ENCODE data around the gene SGIP1. TPM values are rescaled to one million over a fixed set of nuclear protein-coding genes. Genes with fewer than 3 reads are reported as not detected.

The SGIP1 gene
- total RNA-seq, 1 experiment from 2014 or later = 1.6 TPM

GRCh38 chr1:66671455-66671854 is 137.5 kb downstream of the SGIP1 start:
- CTCF ChIA-PET = no interaction called here
- Histone ChIP-seq H3K27ac (ENCODE audit: low read depth, low read length, poor library complexity, severe bottlenecking) (no peak overlapping the region), H3K27me3 (replicated peaks; ENCODE audit: insufficient read depth, low read depth, low read length, poor library complexity) (no peaks in the 10 kb centered on the region), H3K9me3 (ENCODE audit: low read depth, low read length, poor library complexity, severe bottlenecking) (no peaks in the 10 kb centered on the region), H3K36me3 (ENCODE audit: insufficient read depth, low read length, poor library complexity, severe bottlenecking) (no peaks in the 10 kb centered on the region), H3K4me3 (ENCODE audit: low read depth, low read length, poor library complexity, severe bottlenecking) (no peak overlapping the region), H3K4me1 (ENCODE audit: insufficient read depth, low read length, poor library complexity, severe bottlenecking) (no peaks in the 10 kb centered on the region)
- POLR2A ChIA-PET (ENCODE audit: low non-redundant PET) = no interaction called here
- intact Hi-C loops (cut with micrococcal nuclease; ENCODE audit: unreplicated experiment) = no loop called here
- BruUV-seq (replicated peaks) = no TSS peak
- no peak for DNase-seq (ENCODE audit: low spot score)
- TF ChIP-seq EZH2 (IDR thresholded peaks at IDR 0.05; ENCODE audit: borderline replicate concordance, low read depth, low read length, poor library complexity, severe bottlenecking) (no peak), CTCF (conservative IDR thresholded peaks at IDR 0.05; ENCODE audit: low read depth, low read length) (no peak)

- Histone ChIP-seq H3K9me3 (ENCODE audit: low read depth, low read length, poor library complexity, severe bottlenecking) (no peaks in the 10 kb centered on the region), H3K27me3 (replicated peaks; ENCODE audit: insufficient read depth, low read depth, low read length, poor library complexity) (no peaks in the 10 kb centered on the region), H3K36me3 (ENCODE audit: insufficient read depth, low read length, poor library complexity, severe bottlenecking) (no peaks in the 10 kb centered on the region), H3K27ac (ENCODE audit: low read depth, low read length, poor library complexity, severe bottlenecking) (no peak overlapping the region), H3K4me3 (ENCODE audit: low read depth, low read length, poor library complexity, severe bottlenecking) (no peak overlapping the region), H3K4me1 (ENCODE audit: insufficient read depth, low read length, poor library complexity, severe bottlenecking) (no peaks in the 10 kb centered on the region)
- POLR2A ChIA-PET (ENCODE audit: low non-redundant PET) = no interaction called here
- no peak for DNase-seq (ENCODE audit: low spot score)
- TF ChIP-seq EZH2 (IDR thresholded peaks at IDR 0.05; ENCODE audit: borderline replicate concordance, low read depth, low read length, poor library complexity, severe bottlenecking) (no peak), CTCF (conservative IDR thresholded peaks at IDR 0.05; ENCODE audit: low read depth, low read length) (no peak)
- no TSS peak for BruUV-seq (replicated peaks)
- intact Hi-C loops (cut with micrococcal nuclease; ENCODE audit: unreplicated experiment) = no loop called here
- CTCF ChIA-PET = no interaction called here
Observed at GRCh38 chr1:66676613-66677298, 142.8 kb downstream of the SGIP1 start.

- TF ChIP-seq CTCF (conservative IDR thresholded peaks at IDR 0.05; ENCODE audit: low read depth, low read length) (no peak), EZH2 (IDR thresholded peaks at IDR 0.05; ENCODE audit: borderline replicate concordance, low read depth, low read length, poor library complexity, severe bottlenecking) (no peak)
- BruUV-seq (replicated peaks) = no TSS peak
- ChIA-PET CTCF (no interaction called here), POLR2A (ENCODE audit: low non-redundant PET) (interaction anchor here (0.6 kb wide), 1 partner anchor 859 kb away, joined by 3 read pairs; no protein-coding TSS in a partner anchor)
- Histone ChIP-seq H3K36me3 (ENCODE audit: insufficient read depth, low read length, poor library complexity, severe bottlenecking) (no peaks in the 10 kb centered on the region), H3K4me3 (ENCODE audit: low read depth, low read length, poor library complexity, severe bottlenecking) (no peak overlapping the region), H3K4me1 (ENCODE audit: insufficient read depth, low read length, poor library complexity, severe bottlenecking) (no peaks in the 10 kb centered on the region), H3K27ac (ENCODE audit: low read depth, low read length, poor library complexity, severe bottlenecking) (no peak overlapping the region), H3K9me3 (ENCODE audit: low read depth, low read length, poor library complexity, severe bottlenecking) (no peaks in the 10 kb centered on the region), H3K27me3 (replicated peaks; ENCODE audit: insufficient read depth, low read depth, low read length, poor library complexity) (no peaks in the 10 kb centered on the region)
- DNase-seq (ENCODE audit: low spot score) = no peak
- intact Hi-C loops (cut with micrococcal nuclease; ENCODE audit: unreplicated experiment) = no loop called here
Observed at GRCh38 chr1:66678146-66678545, 144.2 kb downstream of the SGIP1 start.
